Activated naive CD4-positive, alpha-beta T cell treated with anti-CD3 and anti-CD28 coated beads, Interleukin-2, amount 10 ng/mL, durations not matched to agents 5 hours and 36 hours (primary cell): ENCODE results near the gene CFC1. TPM values are rescaled to one million over a fixed set of nuclear protein-coding genes. Genes with fewer than 3 reads are reported as not detected.

ENCODE experiments used
- total RNA-seq, 2 experiments: library from RNA; stranded (reverse); gene quantifications; one replicate each; pipeline ENCODE4 v1.2.3, GENCODE V29; 2021

CFC1 gene
- total RNA-seq, result not detected

GRCh38 chr2:130599393-130599792 is at the start of gene CFC1:
TSS of gene CFC1 (minus strand) at chr2:130599575. CDS start at chr2:130599287, 288 bp downstream.

GRCh38 chr2:130611140-130611539 is 11.8 kb upstream of the CFC1 start, which contains the start of gene POTEJ:
TSS of gene POTEJ (plus strand) at chr2:130611440. CDS start at chr2:130611533, 93 bp downstream.

Other genes with a start within 250 kb of the CFC1 start
- gene PTPN18, start 243.5 kb downstream of the CFC1 start, total RNA-seq, result 10 to 100 TPM; 94.7 to 95.3 TPM
- gene POTEI, start 90.2 kb downstream of the CFC1 start, total RNA-seq, result not detected
- not detected for gene CFC1B, start 78.4 kb downstream of the CFC1 start, total RNA-seq
- gene POTEJ, start 11.9 kb upstream of the CFC1 start, total RNA-seq, result not detected
- not detected for gene GPR148, start 129.5 kb upstream of the CFC1 start, total RNA-seq
- not detected for gene AMER3, start 156.0 kb upstream of the CFC1 start, total RNA-seq
- gene ARHGEF4, start 237.3 kb upstream of the CFC1 start, total RNA-seq, result 1 to 10 TPM; 1.4 to 2.1 TPM